Urinary bladder (tissue), 4 donors: ENCODE data around the gene TRIM37. TPM values are rescaled to one million over a fixed set of nuclear protein-coding genes. Genes with fewer than 3 reads are reported as not detected.
"Not testable (repeated sequence)": the region's sequence is repeated elsewhere in the genome, so short reads cannot be mapped to it uniquely, and the experiment has no call there.

ENCODE experiments used
- DNase-seq: peaks from one replicate; pipeline ENCODE4 v3.0.0-alpha.2; 2015; ENCODE audit errors: extremely low spot score
- H3K27ac ChIP-seq: one replicate; pipeline ENCODE4 v1.5.1; 2013; ENCODE audit warnings: low read depth, mild to moderate bottlenecking, moderate library complexity
- H3K36me3 ChIP-seq: one replicate; pipeline ENCODE4 v1.6.1; 2013; ENCODE audit warnings: mild to moderate bottlenecking, moderate library complexity; ENCODE audit not compliant: insufficient read depth
- H3K4me1 ChIP-seq: one replicate; pipeline ENCODE4 v1.6.1; 2013; ENCODE audit warnings: mild to moderate bottlenecking, moderate library complexity; ENCODE audit not compliant: insufficient read depth
- H3K4me3 ChIP-seq: one replicate; pipeline ENCODE4 v1.5.1; 2013; ENCODE audit warnings: low read depth, low read length
- WGBS: extraction: QIAGEN DNeasy Blood & Tissue Kit; methylation state at CpG from one replicate; pipeline ENCODE4 v1.1.7; 2013; 5-methylcytosine and 5-hydroxymethylcytosine counted together
- polyA plus RNA-seq: library from polyadenylated mRNA; stranded (reverse); fragments of 200-250 nt; gene quantifications from one replicate; pipeline ENCODE4 v1.2.3, GENCODE V29; 2013
- total RNA-seq: library from RNA; depleted of rRNA; stranded (reverse); fragments of >200 nt; gene quantifications from one replicate; pipeline ENCODE4 v1.2.3, GENCODE V29; 2014
- donor health status: healthy with polysubstance abuse.
- donor health status: healthy.

The TRIM37 gene
- total and polyA plus RNA-seq, 2 donors: 16.5 to 42.2 TPM

DNA sequence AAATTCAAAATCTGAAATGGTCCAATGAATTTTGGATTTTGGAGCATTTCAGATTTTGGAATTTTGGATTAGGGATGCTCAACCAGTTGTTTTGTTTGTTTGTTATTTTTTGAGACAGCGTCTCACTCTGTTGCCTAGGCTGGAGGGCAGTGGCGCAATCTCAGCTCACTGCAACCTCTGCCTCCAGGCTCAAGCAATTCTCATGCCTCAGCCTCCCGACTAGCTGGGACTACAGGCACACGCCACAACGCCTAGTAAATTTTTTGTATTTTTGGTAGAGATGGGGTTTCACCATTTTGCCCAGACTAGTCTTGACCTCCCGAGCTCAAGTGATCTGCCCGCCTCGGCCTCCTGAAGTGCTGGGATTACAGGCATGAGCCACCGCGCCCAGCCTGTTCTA, 31.7 kb upstream of the TRIM37 start:
- not testable (repeated sequence) for DNase-seq, H3K4me3 ChIP-seq, H3K27ac ChIP-seq, H3K36me3 ChIP-seq, H3K4me1 ChIP-seq
- 94% methylated on average over 10 of the region's 10 CpGs for WGBS

DNA sequence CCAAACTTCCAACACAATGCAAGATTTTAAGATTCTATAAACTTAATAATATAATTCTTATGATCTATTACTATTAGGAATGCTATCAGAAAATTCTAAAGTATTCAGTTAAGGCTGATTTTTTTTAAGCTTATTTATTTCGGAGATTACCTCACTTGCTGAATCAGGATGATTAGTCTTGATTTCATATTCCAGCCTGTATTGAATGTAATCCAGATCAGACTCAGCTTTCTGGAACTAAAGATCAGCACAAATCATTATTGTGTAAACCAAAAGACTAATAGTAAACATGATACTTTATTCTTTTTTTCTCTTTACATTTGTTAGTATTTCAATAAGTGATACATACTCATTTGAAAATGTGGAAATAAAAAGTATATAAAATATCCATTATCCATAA, 24.5 kb upstream of the TRIM37 start:
- Histone ChIP-seq H3K4me3 (no peak overlapping the region), H3K4me1 (no peaks in the 10 kb centered on the region), H3K36me3 (peaks cover 2% of the 10 kb centered on the region), H3K27ac (no peak overlapping the region)
- no peak for DNase-seq
- WGBS: 68% methylated on average over 1 of the region's 1 CpG

DNA sequence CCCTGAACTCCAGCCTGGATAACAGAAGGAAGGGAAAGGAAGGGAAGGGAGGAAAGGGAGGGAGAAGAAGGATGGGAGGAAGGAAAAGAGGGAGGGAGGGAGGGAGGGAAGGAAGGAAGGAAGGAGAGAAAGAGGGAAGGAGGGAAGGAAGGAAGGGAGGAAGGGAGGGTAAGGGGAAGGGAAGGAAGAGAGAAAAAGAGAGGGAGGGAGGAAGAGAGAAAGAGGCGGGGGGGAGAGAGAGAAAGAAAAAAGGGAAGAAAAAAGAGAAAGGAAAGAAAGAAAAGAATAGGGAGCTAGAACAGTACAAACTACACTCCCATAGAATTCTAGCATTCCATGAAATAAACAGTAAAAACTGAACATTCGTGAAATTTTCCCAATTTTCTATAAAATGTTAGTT, 23.1 kb upstream of the TRIM37 start:
- peaks cover 2% of the 10 kb centered on the region for H3K36me3 ChIP-seq
- H3K4me1 ChIP-seq: no peaks in the 10 kb centered on the region
- WGBS: 50% methylated on average over 2 of the region's 2 CpGs
- DNase-seq: no peak
- H3K27ac ChIP-seq: no peak overlapping the region
- H3K4me3 ChIP-seq: no peak overlapping the region

DNA sequence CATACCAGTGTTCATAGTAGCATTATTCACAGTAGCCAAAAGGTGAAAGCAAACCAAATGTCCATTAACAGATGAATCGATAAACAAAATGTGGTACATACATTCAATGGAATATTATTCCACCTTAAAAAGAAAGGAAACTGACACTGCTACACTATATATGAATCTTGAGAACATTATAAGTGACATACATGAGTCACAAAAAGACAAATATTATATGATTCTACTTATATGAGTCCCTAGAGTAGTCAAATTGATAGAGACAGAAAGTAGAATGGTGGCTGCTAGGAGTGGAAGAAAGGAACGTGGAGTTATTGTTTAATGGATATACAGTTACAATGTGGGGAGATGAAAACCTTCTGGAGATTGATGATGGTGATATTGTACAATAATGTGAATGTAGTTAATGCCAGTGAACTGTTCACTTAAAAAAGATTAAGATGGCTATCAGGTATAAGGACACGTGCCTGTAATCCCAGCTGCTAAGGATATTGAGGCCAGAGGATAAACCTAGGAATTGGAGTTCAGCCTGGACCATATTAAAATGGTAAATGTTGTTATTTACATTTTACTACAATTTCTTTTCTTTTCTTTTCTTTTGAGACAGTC, 20.2 kb upstream of the TRIM37 start:
- 61% methylated on average over 3 of the region's 3 CpGs for WGBS
- Histone ChIP-seq H3K36me3 (no peaks in the 10 kb centered on the region), H3K4me1 (no peaks in the 10 kb centered on the region), H3K27ac (no peak overlapping the region), H3K4me3 (no peak overlapping the region)
- no peak for DNase-seq

DNA sequence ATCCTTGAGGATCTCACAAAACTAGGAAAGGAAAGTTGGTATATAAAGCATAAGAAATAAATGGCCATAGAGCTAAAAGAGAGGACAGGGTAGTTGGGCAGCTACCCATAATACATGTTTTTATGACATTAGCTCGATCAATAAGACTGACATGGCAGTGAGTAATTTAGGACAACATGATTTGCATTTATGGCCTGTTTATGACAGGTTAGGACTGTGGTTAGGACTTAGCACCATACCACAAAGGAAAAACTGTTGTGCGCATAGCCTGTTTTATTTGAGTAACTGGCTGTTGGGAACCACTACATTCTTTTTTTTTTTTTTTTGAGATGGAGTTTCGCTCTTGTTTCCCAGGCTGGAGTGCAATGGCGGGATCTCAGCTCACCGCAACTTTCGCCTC, 18.0 kb upstream of the TRIM37 start:
- Histone ChIP-seq H3K27ac (no peak overlapping the region), H3K4me1 (no peaks in the 10 kb centered on the region), H3K36me3 (no peaks in the 10 kb centered on the region), H3K4me3 (no peak overlapping the region)
- no peak for DNase-seq
- 95% methylated on average over 6 of the region's 6 CpGs for WGBS

DNA sequence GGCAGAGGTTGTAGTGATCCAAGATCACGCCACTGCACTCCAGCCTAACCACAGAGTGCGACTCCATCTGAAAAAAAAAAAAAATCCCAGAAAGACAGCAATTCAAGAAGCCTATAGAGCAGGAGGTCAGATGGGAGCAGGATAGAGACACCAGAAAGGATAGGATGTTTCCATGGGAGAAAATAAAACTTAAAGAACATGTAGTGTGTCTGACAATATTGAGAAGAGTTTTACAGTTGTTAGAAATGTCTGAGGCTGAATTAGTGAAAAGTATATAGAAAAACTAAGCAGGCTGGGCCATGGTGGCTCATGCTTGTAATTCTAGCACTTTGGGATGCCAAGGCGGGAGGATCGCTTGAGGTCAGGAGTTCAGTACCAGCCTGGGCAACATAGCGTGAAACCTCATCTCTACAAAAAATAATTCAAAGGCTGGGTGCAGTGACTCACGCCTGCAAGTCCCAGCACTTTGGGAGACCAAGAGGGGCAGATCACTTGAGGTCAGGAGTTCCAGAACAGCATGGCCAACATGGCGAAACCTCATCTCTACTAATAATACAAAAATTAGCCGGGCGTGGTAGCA, 15.3 kb upstream of the TRIM37 start:
- H3K4me1 ChIP-seq: no peaks in the 10 kb centered on the region
- no peak for DNase-seq
- H3K36me3 ChIP-seq: no peaks in the 10 kb centered on the region
- WGBS: 96% methylated on average over 9 of the region's 9 CpGs
- no peak overlapping the region for H3K27ac ChIP-seq
- H3K4me3 ChIP-seq: no peak overlapping the region

DNA sequence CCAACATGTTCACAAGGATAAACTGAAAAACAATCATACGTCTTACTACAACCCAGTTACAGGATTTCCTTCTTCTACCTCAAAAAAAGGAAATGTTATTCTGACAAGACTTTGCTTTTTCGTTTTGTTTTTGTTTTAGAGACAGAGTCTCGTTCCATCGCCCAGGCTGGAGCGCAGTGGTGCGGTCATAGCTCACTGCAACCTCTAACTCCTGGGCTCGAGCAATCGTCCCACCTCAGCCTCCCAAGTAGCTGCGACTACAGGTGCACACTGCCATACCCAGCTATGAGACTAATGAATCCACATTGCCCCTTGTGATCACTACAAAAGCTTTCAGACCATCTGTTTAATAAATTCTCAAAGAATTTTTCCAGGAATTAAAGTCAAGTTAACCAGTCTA, 8.8 kb upstream of the TRIM37 start:
- 96% methylated on average over 9 of the region's 9 CpGs for WGBS
- Histone ChIP-seq H3K27ac (no peak overlapping the region), H3K4me3 (no peak overlapping the region), H3K36me3 (no peaks in the 10 kb centered on the region), H3K4me1 (no peaks in the 10 kb centered on the region)
- DNase-seq: no peak

DNA sequence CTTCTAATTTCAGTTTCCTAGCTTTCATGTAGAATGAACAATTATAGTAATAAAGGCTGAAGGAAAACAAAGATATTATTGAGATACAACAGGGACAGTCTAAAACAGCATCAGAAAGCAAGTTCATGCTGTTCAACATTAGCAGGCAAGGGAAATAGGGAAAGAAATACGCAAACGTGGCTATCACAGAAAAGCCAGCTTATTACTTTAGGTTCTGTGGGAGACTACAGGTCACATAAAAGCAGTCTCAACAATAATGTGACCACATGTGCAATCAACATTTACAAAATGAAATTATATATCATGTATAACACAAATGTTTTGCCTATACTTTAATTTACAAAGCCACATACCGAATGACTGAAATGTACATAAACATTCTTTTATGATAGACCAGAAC, 4.9 kb upstream of the TRIM37 start:
- Histone ChIP-seq H3K36me3 (no peaks in the 10 kb centered on the region), H3K4me1 (peaks cover 2% of the 10 kb centered on the region), H3K4me3 (no peak overlapping the region), H3K27ac (no peak overlapping the region)
- WGBS: 80% methylated on average over 3 of the region's 3 CpGs
- no peak for DNase-seq

DNA sequence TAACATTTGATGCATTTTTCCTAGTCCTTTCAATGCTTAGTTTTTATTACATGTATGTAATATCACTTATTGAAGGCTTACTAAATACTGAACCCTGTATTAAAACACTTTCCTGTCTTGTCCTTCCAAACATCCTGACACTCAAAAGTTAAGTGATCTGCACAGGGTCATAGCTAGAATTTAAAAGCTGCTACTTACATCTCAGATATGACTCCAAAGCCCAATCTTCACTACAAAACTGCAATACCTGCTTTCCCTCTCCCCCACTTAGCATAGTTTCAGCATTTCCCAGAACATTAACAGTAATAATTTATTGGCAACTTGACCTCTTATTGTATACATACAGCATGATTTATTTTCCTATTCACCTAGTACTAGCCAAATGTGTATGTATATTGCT, 4.3 kb upstream of the TRIM37 start:
- no peak for DNase-seq
- no peak overlapping the region for H3K4me3 ChIP-seq
- H3K4me1 ChIP-seq: peaks cover 2% of the 10 kb centered on the region
- H3K27ac ChIP-seq: no peak overlapping the region
- no peaks in the 10 kb centered on the region for H3K36me3 ChIP-seq

DNA sequence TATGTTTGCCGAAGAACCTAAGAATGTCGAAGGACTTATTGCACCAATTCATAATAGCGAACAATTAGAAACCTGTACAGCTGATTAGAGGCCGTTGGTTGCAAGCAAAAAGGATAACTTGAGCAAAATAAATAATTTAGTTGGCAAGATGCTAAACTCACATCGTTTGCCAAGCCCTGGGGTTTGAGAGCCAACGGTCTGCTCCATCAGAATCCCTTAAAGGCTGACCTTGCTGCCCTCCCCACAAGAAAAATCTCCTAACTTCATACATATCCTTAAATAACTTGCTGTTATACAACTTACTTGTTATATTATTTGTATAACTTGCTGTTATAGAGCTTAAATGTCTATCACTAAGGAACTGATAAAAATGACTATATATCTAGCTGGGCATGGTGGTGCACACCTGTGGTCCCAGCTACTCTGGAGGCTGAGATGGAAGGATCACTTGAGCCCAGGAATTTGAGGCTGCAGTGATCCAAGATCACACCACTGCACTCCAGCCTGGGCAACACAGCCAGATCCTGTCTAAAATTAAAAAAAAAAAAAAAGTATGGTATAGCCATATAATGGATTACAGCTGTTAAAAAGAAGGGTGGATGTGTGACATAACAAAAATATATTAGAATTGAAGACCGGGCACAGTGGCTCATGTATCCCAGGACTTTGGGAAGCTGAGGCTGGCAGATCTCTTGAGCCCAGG, 1.9 kb upstream of the TRIM37 start:
- no peak for DNase-seq
- H3K36me3 ChIP-seq: no peaks in the 10 kb centered on the region
- peaks cover 2% of the 10 kb centered on the region for H3K4me1 ChIP-seq
- H3K27ac ChIP-seq: no peak overlapping the region
- no peak overlapping the region for H3K4me3 ChIP-seq
- 85% methylated on average over 7 of the region's 7 CpGs for WGBS

DNA sequence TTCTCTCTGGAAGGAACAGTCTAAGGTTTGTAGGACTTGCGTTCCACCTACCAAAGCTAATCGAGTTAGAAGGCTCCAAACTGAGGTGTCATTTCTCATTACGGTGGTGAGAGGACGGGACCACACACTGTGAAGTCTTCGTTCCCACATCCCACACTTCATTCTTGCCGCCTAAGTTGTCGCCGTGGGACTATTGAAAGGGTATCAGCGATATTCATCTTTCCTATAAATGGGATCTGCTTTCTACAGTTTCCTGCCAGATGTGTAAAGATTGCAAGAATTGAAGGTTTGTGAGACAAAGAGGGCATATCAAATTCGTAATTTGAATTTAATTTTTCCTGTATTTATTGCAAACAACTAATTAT, 608 bp upstream of the TRIM37 start:
- peak overlapping the region; percentile 13 for H3K27ac ChIP-seq
- H3K4me3 ChIP-seq: peak overlapping the region; percentile 77
- DNase-seq: no peak
- whole genome bisulfite sequencing: 2% methylated on average over 10 of the region's 10 CpGs
- no peaks in the 10 kb centered on the region for H3K36me3 ChIP-seq
- H3K4me1 ChIP-seq: peaks cover 2% of the 10 kb centered on the region

DNA sequence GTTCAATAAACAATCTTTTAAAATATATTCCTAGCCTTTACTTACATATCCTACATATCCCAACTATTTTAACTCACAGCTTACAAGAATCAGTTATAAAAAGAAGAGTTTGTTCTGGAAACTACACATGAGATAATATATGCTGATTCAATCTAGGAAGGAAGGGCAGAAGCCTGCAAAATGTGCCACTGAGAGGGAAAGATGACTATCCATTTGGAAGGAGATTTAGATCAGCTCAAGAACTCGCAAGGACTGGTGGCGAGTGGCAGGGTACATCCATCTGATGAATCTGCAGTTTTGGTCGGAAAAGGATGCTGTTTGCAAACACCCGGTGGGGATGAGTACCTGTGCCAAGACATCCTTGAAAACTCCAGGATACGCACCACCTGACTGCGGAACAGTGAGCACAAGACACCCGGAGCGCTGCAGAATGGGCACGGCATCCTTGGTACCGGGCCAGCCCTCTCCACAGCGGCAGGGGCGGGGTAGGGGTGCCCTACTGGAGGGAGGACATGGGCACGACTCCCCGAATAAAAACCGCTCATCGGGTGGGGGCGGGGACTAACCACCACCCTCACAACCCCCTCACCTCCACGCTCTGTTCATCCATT, 723 bp downstream of the TRIM37 start:
- H3K4me1 ChIP-seq: peaks cover 2% of the 10 kb centered on the region
- H3K27ac ChIP-seq: peak overlapping the region; percentile 74
- under 1% methylated on average over 18 of the region's 18 CpGs for WGBS
- peak overlapping the region; percentile 77 for H3K4me3 ChIP-seq
- DNase-seq: no peak
- H3K36me3 ChIP-seq: no peaks in the 10 kb centered on the region

DNA sequence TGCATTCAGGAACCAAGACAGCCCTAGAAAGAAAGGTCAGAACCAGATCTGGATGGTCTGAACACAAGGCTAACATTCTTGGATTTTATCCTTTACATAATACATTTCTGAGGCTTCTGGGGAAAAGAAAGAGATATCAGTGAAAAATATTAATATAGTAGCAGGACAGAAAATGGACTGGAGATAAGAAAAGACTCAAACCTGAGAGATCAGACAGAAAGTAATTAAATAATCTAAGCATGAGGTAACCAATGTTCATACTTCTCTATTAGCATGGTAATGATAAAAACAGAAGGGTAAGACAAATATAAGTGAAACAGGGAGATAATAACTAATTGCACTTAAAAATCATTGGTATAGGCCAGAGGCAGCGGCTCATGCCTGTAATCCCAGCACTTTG, 5.5 kb downstream of the TRIM37 start:
- 92% methylated on average over 1 of the region's 1 CpG for WGBS
- DNase-seq: no peak
- Histone ChIP-seq H3K36me3 (peaks cover 2% of the 10 kb centered on the region), H3K4me3 (no peak overlapping the region), H3K4me1 (no peaks in the 10 kb centered on the region), H3K27ac (no peak overlapping the region)

DNA sequence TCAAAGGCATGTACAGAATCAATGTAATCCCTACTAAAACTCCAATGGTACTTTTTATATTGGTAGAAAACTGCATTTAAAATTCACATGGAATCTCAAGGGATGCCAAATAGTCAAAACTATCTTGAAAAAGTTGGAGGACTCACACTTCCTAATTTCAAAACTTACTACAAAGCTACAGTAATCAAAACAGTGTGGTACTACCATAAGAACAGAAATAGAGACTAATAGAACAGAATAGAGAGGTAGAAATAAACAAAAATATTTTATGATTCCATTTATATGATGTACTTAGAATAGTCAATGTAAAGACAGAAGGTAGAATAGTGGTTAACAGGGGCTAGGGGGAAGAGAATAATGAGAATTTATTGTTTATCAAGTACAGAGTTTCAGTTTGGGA, 8.8 kb downstream of the TRIM37 start:
- H3K4me3 ChIP-seq: no peak overlapping the region
- H3K27ac ChIP-seq: no peak overlapping the region
- no peaks in the 10 kb centered on the region for H3K4me1 ChIP-seq
- no peak for DNase-seq
- H3K36me3 ChIP-seq: peaks cover 2% of the 10 kb centered on the region
